ENCODE measurements around the gene ZNF217.

GRCh38 chr20:53617791-53618489 is 24.3 kb upstream of the ZNF217 start:
- TF ChIP-seq CTCF (IDR thresholded peaks at IDR 0.05) (no peak), POLR2A (IDR thresholded peaks at IDR 0.05) (no peak)

Measured in thyroid gland (tissue), 4 donors.